Lung (tissue), 12 donors: ENCODE results near the gene ABCF3. TPM values are rescaled to one million over a fixed set of nuclear protein-coding genes. Genes with fewer than 3 reads are reported as not detected.
"Not testable (repeated sequence)": the region's sequence is repeated elsewhere in the genome, so short reads cannot be mapped to it uniquely, and the experiment has no call there.

Experiments used
- ATAC-seq: fragments of 200-7000 bp; cut with Tn5 transposase; one replicate; pipeline ENCODE4 v1.9.1; 2020; ENCODE audit warnings: moderate number of reproducible peaks; ENCODE audit not compliant: insufficient read depth, low FRiP score
- DNase-seq, 3 donors: peaks; one replicate each; pipeline ENCODE4 v3.0.0-alpha.2; 2013 to 2017
- H3K27ac ChIP-seq, 2 donors: one replicate each; pipeline ENCODE4 v1.5.1; 2013; ENCODE audit warnings: mild to moderate bottlenecking in 2 of 2, moderate library complexity in 2 of 2, control low read depth in 1 of 2, inconsistent platforms in 1 of 2, low read depth in 1 of 2, low read length in 1 of 2
- H3K27me3 ChIP-seq, 3 donors: one replicate each; pipeline ENCODE4 v1.5.1; 2013; ENCODE audit warnings: low read length in 2 of 3; ENCODE audit not compliant: control insufficient read depth in 3 of 3, insufficient read depth in 3 of 3
- H3K36me3 ChIP-seq, 4 donors: one replicate each; pipeline ENCODE4 v1.5.1; 2013; ENCODE audit warnings: low read length in 4 of 4, mild to moderate bottlenecking in 1 of 4, moderate library complexity in 1 of 4; ENCODE audit not compliant: control insufficient read depth in 4 of 4, insufficient read depth in 4 of 4
- H3K4me1 ChIP-seq, 5 donors: one replicate each; pipeline ENCODE4 v1.5.1; 2013; ENCODE audit warnings: low read length in 5 of 5, mild to moderate bottlenecking in 2 of 5, moderate library complexity in 1 of 5; ENCODE audit not compliant: control insufficient read depth in 5 of 5, insufficient read depth in 5 of 5
- H3K4me3 ChIP-seq: one replicate; pipeline ENCODE4 v1.5.1; 2013; ENCODE audit warnings: mild to moderate bottlenecking, control low read depth, moderate library complexity
- H3K9ac ChIP-seq, 2 donors: one replicate each; pipeline ENCODE4 v1.5.1; 2013; ENCODE audit warnings: low read length in 2 of 2, control low read depth in 1 of 2; ENCODE audit not compliant: insufficient read depth in 1 of 2
- H3K9me3 ChIP-seq, 4 donors: one replicate each; pipeline ENCODE4 v1.5.1; 2013; ENCODE audit warnings: low read length in 3 of 4, mild to moderate bottlenecking in 1 of 4, moderate library complexity in 1 of 4; ENCODE audit not compliant: control insufficient read depth in 4 of 4, insufficient read depth in 3 of 4
- CTCF ChIP-seq: IDR thresholded peaks from 2 replicates; pipeline ENCODE4 v1.5.1; 2012; ENCODE audit warnings: mild to moderate bottlenecking; ENCODE audit errors: control extremely low read depth, extremely low read depth
- WGBS, 2 donors: extraction: QIAGEN DNeasy Blood & Tissue Kit; methylation state at CpG; one replicate each; pipeline ENCODE4 v1.1.7; 2013; 5-methylcytosine and 5-hydroxymethylcytosine counted together
- polyA plus RNA-seq, 2 donors: library from polyadenylated mRNA; stranded (reverse); fragments of 200-250 nt; gene quantifications; one replicate each; pipeline ENCODE4 v1.2.1, GENCODE V29; 2013
- total RNA-seq, 2 donors: library from RNA; depleted of rRNA in 1 of 2; stranded (reverse); fragments of >200 nt in 1 of 2; gene quantifications; one replicate each; pipeline ENCODE4 v1.2.1, GENCODE V29; 2014 to 2021
- donor health status: control.
- donor health status: control.
- donor health status: Bipolar disorder and iron deficiency.
- donor health status: healthy.
- donor health status: DM: yes; HTN: yes; CAD: no.

Gene ABCF3
- total and polyA plus RNA-seq, 4 donors = 44.7 to 81.8 (median 49.5) TPM

- DNase-seq (no peak), ATAC-seq (no peak)
- H3K27me3 ChIP-seq = no peaks in the 10 kb centered on the region
- H3K4me3 ChIP-seq = no peak overlapping the region
- H3K4me1 ChIP-seq = peaks cover 9 to 30% (median 22%) of the 10 kb centered on the region in 5 donors
- no peak overlapping the region for H3K9ac ChIP-seq
- H3K36me3 ChIP-seq = peaks cover 0 to 9% (median 1%) of the 10 kb centered on the region in 4 donors
- TF ChIP-seq CTCF = no peak
- WGBS, 2 donors = 46 to 59% methylated on average over 4 of the region's 4 CpGs
- no peaks in the 10 kb centered on the region for H3K9me3 ChIP-seq
- H3K27ac ChIP-seq = peak overlapping the region; percentile 26 to 60
Observed at GRCh38 chr3:184158404-184158803, 27.6 kb upstream of the ABCF3 start.

DNA sequence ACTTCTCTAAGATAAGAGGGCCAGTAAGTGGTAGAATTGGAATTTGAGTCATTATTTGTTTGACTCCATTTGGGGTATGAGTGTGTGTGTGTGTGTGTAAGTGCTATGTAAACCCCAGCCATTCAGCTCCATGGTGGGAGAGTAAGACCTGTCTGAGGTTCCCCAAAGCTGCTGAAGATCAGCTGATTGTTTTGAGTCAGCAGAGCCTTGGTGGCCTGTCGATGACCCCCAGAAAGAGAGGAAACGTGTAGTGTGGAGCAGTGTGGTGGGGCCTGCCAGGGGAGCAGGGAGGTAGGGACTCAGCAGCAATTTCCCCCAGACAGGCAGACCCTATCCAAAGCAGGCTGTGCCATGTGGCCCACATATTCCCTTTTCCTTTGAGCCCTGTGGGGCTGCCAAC, 25.5 kb upstream of the ABCF3 start:
- H3K4me1 ChIP-seq = peaks cover 9 to 28% (median 20%) of the 10 kb centered on the region in 5 donors
- H3K4me3 ChIP-seq = no peak overlapping the region
- 21 to 26% methylated on average over 2 of the region's 2 CpGs for WGBS, 2 donors
- H3K9ac ChIP-seq = peak overlapping the region in 1 of 2 donors; percentile 49
- no peak for TF ChIP-seq CTCF
- peaks cover 8 to 28% (median 17%) of the 10 kb centered on the region in 4 donors for H3K36me3 ChIP-seq
- DNase-seq (peak; percentile 31 to 61 (median 34)), ATAC-seq (no peak)
- no peaks in the 10 kb centered on the region for H3K9me3 ChIP-seq
- peak overlapping the region; percentile 38 to 48 for H3K27ac ChIP-seq
- H3K27me3 ChIP-seq = no peaks in the 10 kb centered on the region

- not testable (repeated sequence) for ATAC-seq
Observed at GRCh38 chr3:184162571-184163070, 23.4 kb upstream of the ABCF3 start.

DNA sequence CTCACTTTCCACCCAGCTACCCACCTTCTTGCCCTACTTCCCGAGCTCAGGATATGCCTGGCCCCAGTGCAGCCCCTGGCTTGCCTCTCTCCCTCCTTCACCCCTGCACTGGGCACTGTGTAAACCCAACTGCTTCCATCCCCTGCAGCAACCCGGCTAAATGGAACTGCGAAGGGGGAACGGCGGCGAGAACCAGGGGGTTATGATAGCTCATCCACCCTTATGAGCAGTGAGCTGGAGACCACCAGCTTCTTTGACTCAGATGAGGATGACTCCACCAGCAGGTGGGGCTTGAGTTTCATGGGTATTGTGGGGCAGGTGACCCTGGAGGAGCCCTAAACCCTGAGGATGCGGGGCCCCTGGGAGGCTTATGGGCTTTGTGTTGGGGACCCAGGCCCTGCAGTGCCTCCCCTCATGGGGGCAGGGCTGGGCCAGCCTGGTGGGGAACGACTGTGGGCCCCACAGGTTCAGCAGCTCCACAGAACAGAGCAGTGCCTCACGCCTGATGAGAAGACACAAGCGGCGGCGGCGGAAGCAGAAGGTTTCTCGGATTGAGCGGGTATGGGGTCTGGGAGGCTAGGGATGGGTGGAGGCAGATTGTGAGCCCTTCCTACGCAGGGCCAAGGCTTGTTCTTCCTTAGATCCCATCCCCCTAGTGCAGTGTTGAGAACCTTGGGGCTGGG, 21.2 kb upstream of the ABCF3 start:
- Histone ChIP-seq H3K4me3 (no peak overlapping the region), H3K4me1 (peaks cover 5 to 16% (median 8%) of the 10 kb centered on the region in 5 donors), H3K9ac (no peak overlapping the region), H3K27ac (no peak overlapping the region), H3K27me3 (no peaks in the 10 kb centered on the region), H3K9me3 (no peaks in the 10 kb centered on the region), H3K36me3 (peaks cover 24 to 57% (median 40%) of the 10 kb centered on the region in 4 donors)
- TF ChIP-seq CTCF = no peak
- WGBS, 2 donors = 94 to 97% methylated on average over 16 of the region's 16 CpGs
- ATAC-seq (no peak), DNase-seq (no peak)

More at GRCh38 chr3:184162571-184163070, 23.4 kb upstream of the ABCF3 start:
- H3K4me1 ChIP-seq = peaks cover 9 to 18% (median 17%) of the 10 kb centered on the region in 5 donors
- H3K27me3 ChIP-seq, H3K27ac ChIP-seq, DNase-seq, H3K4me3 ChIP-seq, H3K9me3 ChIP-seq, H3K9ac ChIP-seq: not testable (repeated sequence)
- 68 to 79% methylated on average over 7 to 8 of the region's 8 CpGs for WGBS, 2 donors
- peaks cover 22 to 45% (median 30%) of the 10 kb centered on the region in 4 donors for H3K36me3 ChIP-seq
